OCI-LY7 (cell line): ENCODE results near the gene CRIP3. TPM values are rescaled to one million over a fixed set of nuclear protein-coding genes. Genes with fewer than 3 reads are reported as not detected.

Experiments
- BruUV-seq: library from RNA; stranded (reverse); fragments of 400-500 nt; replicated peaks from 2 replicates; lab custom pipeline; 2021; lab: Mats Ljungman, UMichigan
- CTCF ChIA-PET: fragments of 300-600 bp; sonication (Branson Sonifier 250); formaldehyde crosslinking; loops from one replicate; lab custom pipeline; 2022; ENCODE audit warnings: antibody characterized with exemption; ENCODE audit not compliant: unreplicated experiment; lab: Charles Lee
- POLR2A ChIA-PET: fragments of 300-600 bp; sonication (Branson Sonifier 250); formaldehyde crosslinking; loops from one replicate; lab custom pipeline; 2022; ENCODE audit warnings: antibody characterized with exemption; lab: Charles Lee
- DNase-seq: peaks from one replicate; pipeline ENCODE4 v3.0.0-alpha.2; 2015; ENCODE audit warnings: low spot score
- H2AFZ ChIP-seq: fragments of 200-600 bp; sonication (generic), shearing (Covaris generic); 2 replicates; pipeline ENCODE4 v1.6.1; 2014; ENCODE audit warnings: mild to moderate bottlenecking, antibody characterized with exemption, low read length, moderate library complexity
- H3K27ac ChIP-seq: fragments of 200-600 bp; sonication (generic); 2 replicates; pipeline ENCODE4 v1.5.1; 2014; ENCODE audit warnings: mixed run types, low read depth, mild to moderate bottlenecking, moderate library complexity, low read length, inconsistent platforms; ENCODE audit not compliant: poor library complexity, severe bottlenecking
- H3K36me3 ChIP-seq: fragments of 200-600 bp; sonication (generic); 2 replicates; pipeline ENCODE4 v1.6.1; 2014; ENCODE audit warnings: mild to moderate bottlenecking, antibody characterized with exemption, low read length, moderate library complexity, mixed read lengths; ENCODE audit not compliant: insufficient read depth
- H3K4me1 ChIP-seq: fragments of 200-600 bp; sonication (generic); 2 replicates; pipeline ENCODE4 v1.5.1; 2014; ENCODE audit warnings: mild to moderate bottlenecking, low read length; ENCODE audit not compliant: insufficient read depth, poor library complexity, severe bottlenecking
- H3K4me2 ChIP-seq: fragments of 200-600 bp; sonication (generic); 2 replicates; pipeline ENCODE4 v1.6.1; 2014; ENCODE audit warnings: mild to moderate bottlenecking, low read length
- H3K4me3 ChIP-seq: fragments of 200-600 bp; sonication (generic); 2 replicates; pipeline ENCODE4 v1.5.1; 2014; ENCODE audit warnings: mild to moderate bottlenecking, low read depth, low read length; ENCODE audit not compliant: poor library complexity, severe bottlenecking
- H3K79me2 ChIP-seq: fragments of 200-600 bp; sonication (generic); 2 replicates; pipeline ENCODE4 v1.6.1; 2016; ENCODE audit warnings: low read depth, mild to moderate bottlenecking, low read length, moderate library complexity, mixed read lengths; ENCODE audit not compliant: insufficient read depth
- H3K9me2 ChIP-seq: fragments of 200-600 bp; sonication (generic); 2 replicates; pipeline ENCODE4 v1.6.1; 2016; ENCODE audit warnings: mild to moderate bottlenecking, low read length, mixed read lengths; ENCODE audit not compliant: insufficient read depth
- H3K9me3 ChIP-seq: fragments of 200-600 bp; sonication (generic); 2 replicates; pipeline ENCODE4 v1.6.1; 2014; ENCODE audit warnings: mild to moderate bottlenecking, mixed run types, low read length, mixed read lengths
- H4K20me1 ChIP-seq: fragments of 200-600 bp; sonication (generic); 2 replicates; pipeline ENCODE4 v1.6.1; 2014; ENCODE audit warnings: mild to moderate bottlenecking, antibody characterized with exemption, low read length, moderate library complexity, mixed read lengths; ENCODE audit not compliant: insufficient read depth
- EZH2phosphoT487 ChIP-seq: fragments of 200-600 bp; sonication (generic); IDR thresholded peaks from 2 replicates; pipeline ENCODE4 v1.6.1; 2018; ENCODE audit warnings: low read depth, borderline replicate concordance, mild to moderate bottlenecking, mixed run types, antibody characterized with exemption, low read length, moderate library complexity, mixed read lengths
- intact Hi-C: fragments of 100-400 bp; cut with micrococcal nuclease; formaldehyde crosslinking; loops from one replicate; pipeline ENCODE4 v1.10.0; 2022; ENCODE audit not compliant: unreplicated experiment
- total RNA-seq, 2 experiments: library from RNA; depleted of rRNA in 1 of 2; stranded (reverse); fragments of >200 nt in 1 of 2; shearing (Covaris generic) in 1 of 2; gene quantifications; 2 replicates each; pipeline ENCODE4 v1.2.3, GENCODE V29; 2014 to 2022
- TF ChIP-seq, protein P1 (sequence below): fragments of 200-600 bp; sonication (generic); conservative IDR thresholded peaks from 2 replicates; pipeline ENCODE4 v1.5.1; 2014; ENCODE audit warnings: mild to moderate bottlenecking, antibody characterized with exemption, low read length, moderate library complexity, mixed read lengths

The CRIP3 gene
- total RNA-seq, 2 experiments from 2014 or later = 1.7 to 2.9 TPM

DNA sequence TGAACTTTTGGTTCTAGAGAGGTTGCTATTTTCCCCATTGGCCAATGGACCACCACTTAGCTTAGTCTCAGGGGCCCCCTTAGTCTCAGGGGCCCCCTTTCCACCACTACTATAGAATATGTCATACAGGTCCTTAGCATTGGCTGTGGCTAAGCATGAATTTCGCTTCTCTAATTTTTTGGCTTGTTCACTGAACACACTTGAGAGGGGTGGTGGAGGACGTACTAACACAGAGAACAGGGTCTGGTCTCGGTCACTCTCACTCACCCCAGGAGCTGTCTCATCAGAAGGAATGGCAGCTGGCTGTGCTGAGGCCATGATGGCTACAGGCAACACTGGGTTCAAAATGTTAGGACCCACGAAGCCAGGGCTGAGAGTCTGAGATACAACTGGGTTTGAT is 30.5 kb upstream of the CRIP3 start:
- POLR2A ChIA-PET = interaction anchor here (1.5 kb wide), 1 partner anchor 18 kb away, joined by 6 read pairs; no protein-coding TSS in a partner anchor
- no peaks in the 10 kb centered on the region for H3K9me2 ChIP-seq
- intact Hi-C loops = no loop called here
- no TSS peak for BruUV-seq
- no peak overlapping the region for H3K4me3 ChIP-seq
- H3K9me3 ChIP-seq = no peaks in the 10 kb centered on the region
- CTCF ChIA-PET = no interaction called here
- no peaks in the 10 kb centered on the region for H4K20me1 ChIP-seq
- TF ChIP-seq, protein P1, sequence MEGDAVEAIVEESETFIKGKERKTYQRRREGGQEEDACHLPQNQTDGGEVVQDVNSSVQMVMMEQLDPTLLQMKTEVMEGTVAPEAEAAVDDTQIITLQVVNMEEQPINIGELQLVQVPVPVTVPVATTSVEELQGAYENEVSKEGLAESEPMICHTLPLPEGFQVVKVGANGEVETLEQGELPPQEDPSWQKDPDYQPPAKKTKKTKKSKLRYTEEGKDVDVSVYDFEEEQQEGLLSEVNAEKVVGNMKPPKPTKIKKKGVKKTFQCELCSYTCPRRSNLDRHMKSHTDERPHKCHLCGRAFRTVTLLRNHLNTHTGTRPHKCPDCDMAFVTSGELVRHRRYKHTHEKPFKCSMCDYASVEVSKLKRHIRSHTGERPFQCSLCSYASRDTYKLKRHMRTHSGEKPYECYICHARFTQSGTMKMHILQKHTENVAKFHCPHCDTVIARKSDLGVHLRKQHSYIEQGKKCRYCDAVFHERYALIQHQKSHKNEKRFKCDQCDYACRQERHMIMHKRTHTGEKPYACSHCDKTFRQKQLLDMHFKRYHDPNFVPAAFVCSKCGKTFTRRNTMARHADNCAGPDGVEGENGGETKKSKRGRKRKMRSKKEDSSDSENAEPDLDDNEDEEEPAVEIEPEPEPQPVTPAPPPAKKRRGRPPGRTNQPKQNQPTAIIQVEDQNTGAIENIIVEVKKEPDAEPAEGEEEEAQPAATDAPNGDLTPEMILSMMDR = no peak
- TF ChIP-seq EZH2phosphoT487 = no peak
- DNase-seq = no peak
- H3K36me3 ChIP-seq = peaks cover 83% of the 10 kb centered on the region
- H3K27ac ChIP-seq = no peak overlapping the region
- H3K79me2 ChIP-seq = no peaks in the 10 kb centered on the region
- no peak overlapping the region for H3K4me2 ChIP-seq
- peaks cover 10% of the 10 kb centered on the region for H3K4me1 ChIP-seq
- H2AFZ ChIP-seq = no peak overlapping the region

DNA sequence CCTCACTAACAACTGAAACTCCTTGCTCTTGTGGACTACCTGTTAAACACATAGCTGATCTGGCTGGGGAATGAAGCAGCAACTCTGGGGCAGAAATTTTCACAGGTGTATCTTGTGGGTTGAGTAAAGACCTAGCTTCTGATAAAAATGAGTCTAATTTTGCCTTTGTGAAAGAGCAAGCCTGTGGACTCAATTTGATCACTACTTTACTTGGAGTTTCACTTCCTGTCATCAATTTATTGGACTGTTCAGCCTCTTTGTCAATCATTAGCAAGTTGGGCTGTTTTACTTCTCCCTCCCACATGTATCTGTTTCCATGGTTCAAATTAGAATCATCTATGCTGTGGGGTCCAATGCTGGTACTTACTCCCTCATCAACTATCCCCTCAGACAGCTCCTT is 29.6 kb upstream of the CRIP3 start:
- H3K79me2 ChIP-seq = no peaks in the 10 kb centered on the region
- TF ChIP-seq, protein P1 = no peak
- no peak for TF ChIP-seq EZH2phosphoT487
- ChIA-PET CTCF (interaction anchor here (1.3 kb wide), 1 partner anchor 22 kb away, joined by 3 read pairs; no protein-coding TSS in a partner anchor), POLR2A (interaction anchor here (1.1 to 1.5 kb wide), 2 partner anchors 17 to 25 kb away, joined by 3 to 6 read pairs; no protein-coding TSS in a partner anchor)
- H3K27ac ChIP-seq = no peak overlapping the region
- H3K9me2 ChIP-seq = no peaks in the 10 kb centered on the region
- H4K20me1 ChIP-seq = no peaks in the 10 kb centered on the region
- no TSS peak for BruUV-seq
- intact Hi-C loops = no loop called here
- no peak overlapping the region for H3K4me3 ChIP-seq
- no peak for DNase-seq
- H3K4me1 ChIP-seq = peaks cover 10% of the 10 kb centered on the region
- no peak overlapping the region for H2AFZ ChIP-seq
- peaks cover 75% of the 10 kb centered on the region for H3K36me3 ChIP-seq
- H3K4me2 ChIP-seq = no peak overlapping the region
- H3K9me3 ChIP-seq = no peaks in the 10 kb centered on the region

DNA sequence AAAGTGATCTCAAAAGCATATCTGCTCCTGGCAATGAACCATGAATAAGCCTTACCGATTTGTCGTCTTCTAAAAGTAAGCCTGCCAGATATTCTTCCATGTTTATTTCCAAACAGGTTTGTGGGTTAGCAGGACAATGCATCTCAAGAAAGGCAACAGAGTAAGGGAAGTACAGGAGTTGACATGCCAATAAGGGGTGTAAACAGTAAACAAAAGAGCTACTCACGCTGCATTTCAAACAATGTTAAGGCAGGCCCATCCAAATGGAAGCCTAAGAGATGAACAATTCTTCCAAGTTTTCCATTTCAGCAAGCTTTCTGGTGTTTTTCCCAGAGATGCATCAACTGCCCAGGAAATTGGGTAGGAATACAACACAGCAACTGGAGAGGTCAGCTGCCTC is 27.8 kb upstream of the CRIP3 start:
- POLR2A ChIA-PET = interaction anchor here (0.8 to 2.3 kb wide), 3 partner anchors 14 to 87 kb away, joined by 3 to 11 read pairs (median 3); no protein-coding TSS in a partner anchor
- no peak overlapping the region for H3K27ac ChIP-seq
- H2AFZ ChIP-seq = no peak overlapping the region
- no peaks in the 10 kb centered on the region for H4K20me1 ChIP-seq
- TF ChIP-seq, protein P1 = no peak
- no peak for TF ChIP-seq EZH2phosphoT487
- DNase-seq = no peak
- H3K9me3 ChIP-seq = no peaks in the 10 kb centered on the region
- CTCF ChIA-PET = no interaction called here
- H3K36me3 ChIP-seq = peaks cover 57% of the 10 kb centered on the region
- no TSS peak for BruUV-seq
- no peak overlapping the region for H3K4me2 ChIP-seq
- intact Hi-C loops = no loop called here
- no peaks in the 10 kb centered on the region for H3K9me2 ChIP-seq
- peaks cover 17% of the 10 kb centered on the region for H3K4me1 ChIP-seq
- no peak overlapping the region for H3K4me3 ChIP-seq
- no peaks in the 10 kb centered on the region for H3K79me2 ChIP-seq
